Sigmoid colon (tissue), 4 donors: ENCODE results near the gene MORN4.

Experiments used
- POLR2A ChIP-seq, 2 donors: fragments of 450-650 bp; IDR thresholded peaks; one replicate each; pipeline ENCODE4 v1.6.1; 2016; ENCODE audit warnings: antibody characterized with exemption in 2 of 2, mild to moderate bottlenecking in 2 of 2, moderate library complexity in 2 of 2
- POLR2AphosphoS5 ChIP-seq, 4 donors: sonication (generic); formaldehyde crosslinking; IDR thresholded peaks; one replicate each; pipeline ENCODE4 v1.6.1; 2017; ENCODE audit warnings: antibody characterized with exemption in 4 of 4

DNA sequence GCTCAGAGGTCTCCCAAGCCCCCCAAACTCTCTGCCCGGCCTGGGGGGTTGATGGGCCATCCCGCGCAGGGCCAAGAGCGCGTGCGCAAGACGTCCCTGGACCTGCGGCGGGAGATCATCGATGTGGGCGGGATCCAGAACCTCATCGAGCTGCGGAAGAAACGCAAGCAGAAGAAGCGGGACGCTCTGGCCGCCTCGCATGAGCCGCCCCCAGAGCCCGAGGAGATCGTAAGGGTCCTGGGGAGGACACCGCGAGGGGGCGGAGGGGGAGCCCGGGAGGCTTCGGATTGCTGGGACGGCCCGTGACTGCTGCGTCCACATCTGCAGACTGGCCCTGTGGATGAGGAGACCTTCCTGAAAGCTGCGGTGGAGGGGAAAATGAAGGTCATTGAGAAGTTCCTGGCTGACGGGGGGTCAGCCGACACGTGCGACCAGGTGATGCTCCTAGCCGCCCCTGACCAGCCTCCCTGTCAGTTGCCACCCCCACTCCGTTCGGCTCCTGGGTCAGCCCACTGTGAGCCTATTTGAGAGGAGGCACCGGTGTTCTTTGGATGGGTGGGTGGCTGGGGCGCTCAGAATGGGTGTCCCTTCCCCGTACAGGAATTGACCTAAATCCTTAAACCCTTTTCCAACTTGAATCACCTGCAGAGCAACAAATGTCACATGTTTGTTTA lies 55.0 kb downstream of the MORN4 start:
- TF ChIP-seq POLR2A (IDR thresholded peaks at IDR 0.05) (no peak), POLR2AphosphoS5 (IDR thresholded peaks at IDR 0.05) (no peak)
